Measurements from ENCODE around the gene SMYD5.

The SMYD5 gene

DNA sequence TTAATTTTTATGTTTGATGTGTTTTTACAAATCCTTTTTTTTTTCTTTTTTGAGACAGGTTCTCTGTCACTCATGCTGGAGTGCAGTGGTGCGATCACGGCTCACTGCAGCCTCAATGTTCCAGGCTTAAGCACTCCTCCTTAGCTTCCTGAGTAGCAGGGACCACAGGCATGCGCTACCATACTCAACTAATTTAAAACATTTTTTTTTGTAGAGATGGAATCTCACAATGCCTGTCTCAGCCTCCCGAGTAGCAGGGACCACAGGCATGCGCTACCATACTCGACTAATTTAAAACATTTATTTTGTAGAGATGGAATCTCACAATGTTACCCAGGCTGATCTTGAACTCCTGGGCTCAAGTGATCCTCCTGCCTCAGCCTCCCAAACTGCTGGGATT lies 8.4 kb upstream of the SMYD5 start:
- no peak for DNase-seq (ENCODE audit: low spot score)

DNA sequence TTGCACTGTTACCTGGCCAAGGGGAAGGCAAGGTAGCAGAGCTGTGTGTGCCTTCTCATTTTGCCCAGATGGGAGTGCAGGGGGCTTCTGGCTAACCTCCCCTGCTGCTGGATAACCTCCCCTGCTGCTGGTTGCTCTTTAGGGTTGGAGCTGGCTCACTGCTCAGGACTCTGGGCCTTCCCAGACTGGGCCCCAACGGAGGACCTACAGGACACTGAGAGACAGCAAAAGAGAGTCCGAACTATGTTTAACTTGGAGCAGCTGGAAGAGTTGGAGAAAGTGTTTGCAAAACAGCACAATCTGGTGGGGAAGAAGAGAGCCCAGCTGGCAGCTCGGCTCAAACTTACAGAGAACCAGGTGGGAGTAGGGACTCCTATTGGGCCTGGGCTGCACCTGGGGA lies 5.8 kb upstream of the SMYD5 start:
- no peak for DNase-seq (ENCODE audit: low spot score)

DNA sequence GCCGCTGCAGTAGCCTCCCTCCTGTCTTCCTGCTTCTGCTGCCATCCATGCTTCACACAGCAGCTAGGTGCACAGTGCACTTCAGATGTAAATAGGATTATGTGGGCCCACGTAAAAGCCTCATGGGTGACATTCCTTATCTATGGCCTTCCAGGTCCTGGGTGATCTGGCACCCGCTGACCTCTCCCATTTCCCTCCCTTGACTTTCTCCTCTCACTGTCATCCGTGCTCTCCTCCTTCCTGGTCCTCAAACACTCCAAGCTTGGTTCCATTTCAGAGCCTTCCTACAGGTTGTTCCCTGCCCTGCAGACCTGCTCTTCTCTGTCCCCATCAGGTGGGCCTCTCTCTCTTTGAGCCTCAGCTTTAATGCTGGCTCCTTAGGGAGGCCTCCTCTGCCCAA lies 4.0 kb upstream of the SMYD5 start:
- no peak for DNase-seq (ENCODE audit: low spot score)

DNA sequence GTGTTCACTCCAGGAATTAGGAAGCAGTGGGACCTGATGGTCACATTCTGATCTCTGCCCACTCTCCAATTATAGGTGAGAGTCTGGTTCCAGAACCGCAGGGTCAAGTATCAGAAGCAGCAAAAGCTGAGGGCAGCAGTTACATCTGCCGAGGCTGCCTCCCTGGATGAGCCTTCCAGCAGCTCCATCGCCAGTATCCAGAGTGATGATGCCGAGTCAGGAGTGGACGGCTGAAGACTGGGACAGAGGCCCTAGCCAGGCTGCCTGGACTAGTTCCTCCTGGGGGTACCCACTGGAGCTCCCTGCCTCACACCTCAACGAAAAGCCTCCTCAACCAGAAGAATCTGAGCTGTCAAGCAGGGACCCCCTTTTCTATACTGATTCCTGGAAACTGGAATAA lies 3.3 kb upstream of the SMYD5 start:
- no peak for DNase-seq (ENCODE audit: low spot score)

DNA sequence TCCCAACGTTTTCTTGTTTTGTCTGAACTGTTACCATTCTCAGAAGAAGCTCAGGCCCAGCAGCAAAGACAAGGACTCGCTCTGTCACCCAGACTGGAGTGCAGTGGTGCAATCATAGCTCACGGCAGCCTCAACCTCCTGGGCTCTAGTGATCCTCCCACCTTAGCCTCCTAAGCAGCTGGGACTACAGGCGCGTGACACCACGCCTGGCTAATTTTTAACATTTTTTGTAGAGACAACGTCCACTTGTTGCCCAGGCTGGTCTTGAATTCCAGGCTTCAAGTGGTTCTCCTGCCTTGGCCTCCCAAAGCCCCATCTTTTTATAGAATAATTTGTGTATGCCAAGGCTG lies 2.0 kb upstream of the SMYD5 start:
- no peak for DNase-seq (ENCODE audit: low spot score)

DNA sequence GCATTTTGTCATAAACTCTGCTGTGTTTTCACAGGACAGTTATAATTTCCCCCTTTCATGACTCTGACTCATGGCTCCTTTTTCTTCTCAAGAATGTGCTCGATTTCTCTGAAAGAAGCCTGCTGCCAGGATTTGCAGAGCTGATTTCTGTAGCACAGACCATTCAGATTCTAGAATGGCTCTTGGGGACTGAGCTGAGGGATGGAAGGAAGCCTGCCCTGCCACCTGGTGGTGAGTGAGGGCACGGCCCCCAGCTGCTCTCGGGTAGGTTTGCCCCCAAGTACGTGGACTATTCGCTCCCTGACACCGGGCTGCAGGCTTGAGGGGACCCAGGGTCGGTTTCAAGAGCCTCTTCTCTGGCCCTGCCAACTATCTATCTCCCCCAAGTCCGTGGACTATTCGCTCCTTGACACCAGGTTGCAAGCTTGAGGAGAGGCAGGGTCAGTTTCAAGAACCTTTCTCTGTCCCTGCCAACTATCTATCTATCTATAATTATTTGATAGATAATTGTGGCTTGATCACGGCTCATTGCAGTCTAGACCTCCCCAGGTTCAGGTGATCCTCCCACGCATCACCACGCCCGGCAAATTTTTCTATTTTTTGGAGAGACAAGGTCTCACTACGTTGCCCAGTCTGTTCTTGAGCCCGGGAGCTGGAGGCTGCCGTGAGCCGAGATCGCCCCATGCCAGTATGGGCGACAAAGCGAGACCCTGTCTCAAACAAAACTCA lies 1.4 kb upstream of the SMYD5 start:
- DNase-seq (ENCODE audit: low spot score): peak; percentile 64

DNA sequence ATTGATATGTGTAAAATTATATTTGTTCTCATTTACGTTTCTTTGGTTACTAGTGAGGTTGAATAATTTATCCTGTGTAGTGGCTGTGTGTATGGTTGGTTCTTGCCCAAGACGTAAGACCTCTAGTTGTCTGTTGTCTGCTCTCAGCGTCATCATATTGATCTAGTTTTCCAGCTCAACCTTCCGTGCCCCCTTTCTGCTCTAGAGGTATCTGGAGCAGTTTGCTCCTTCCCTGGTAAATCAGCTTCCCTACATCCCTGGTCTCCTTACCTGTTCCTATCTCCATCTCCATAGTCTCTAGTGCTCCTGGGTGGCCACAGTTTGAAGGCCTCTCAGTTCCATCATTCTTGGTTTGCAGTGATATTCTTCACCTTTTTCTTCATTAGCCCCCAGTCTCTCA lies 1.2 kb downstream of the SMYD5 start:
- no peak for DNase-seq (ENCODE audit: low spot score)

DNA sequence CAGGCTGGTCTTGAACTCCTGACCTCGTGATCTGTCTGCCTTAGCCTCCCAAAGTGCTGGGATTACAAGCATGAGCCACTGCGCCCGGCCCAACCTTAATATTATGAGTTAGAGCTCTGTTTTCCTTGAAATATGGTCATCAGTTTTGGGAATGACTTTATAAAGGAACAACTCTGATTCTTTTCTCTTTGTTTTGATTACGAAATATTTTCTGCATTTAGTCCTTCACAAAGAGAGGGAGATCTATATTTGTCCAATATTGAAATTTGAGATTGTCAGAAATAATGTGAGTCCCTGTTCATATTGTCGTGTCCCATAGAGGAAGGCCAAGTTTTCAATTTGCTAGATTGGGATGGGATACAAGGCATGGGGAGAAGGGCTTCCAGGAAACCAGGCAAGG lies 3.1 kb downstream of the SMYD5 start:
- DNase-seq (ENCODE audit: low spot score): no peak

DNA sequence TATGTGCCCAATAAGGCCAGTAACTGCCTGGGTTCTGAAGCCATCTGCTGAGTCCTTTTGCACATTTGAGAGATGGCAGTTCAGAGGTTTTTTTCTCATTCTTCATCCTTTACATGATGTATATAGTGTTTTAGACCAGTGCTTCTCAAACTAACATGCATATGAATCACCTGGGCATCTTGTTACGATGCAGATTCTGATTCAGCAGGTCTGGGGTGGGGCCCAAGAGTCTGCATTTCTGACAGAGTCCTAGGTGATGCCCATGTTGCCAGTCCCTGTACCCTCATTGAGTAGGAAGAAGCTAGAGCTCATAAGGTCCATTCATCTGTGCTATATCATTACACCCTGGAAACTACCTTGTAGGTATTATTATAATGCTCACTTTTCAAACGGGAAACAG lies 3.8 kb downstream of the SMYD5 start:
- no peak for DNase-seq (ENCODE audit: low spot score)

DNA sequence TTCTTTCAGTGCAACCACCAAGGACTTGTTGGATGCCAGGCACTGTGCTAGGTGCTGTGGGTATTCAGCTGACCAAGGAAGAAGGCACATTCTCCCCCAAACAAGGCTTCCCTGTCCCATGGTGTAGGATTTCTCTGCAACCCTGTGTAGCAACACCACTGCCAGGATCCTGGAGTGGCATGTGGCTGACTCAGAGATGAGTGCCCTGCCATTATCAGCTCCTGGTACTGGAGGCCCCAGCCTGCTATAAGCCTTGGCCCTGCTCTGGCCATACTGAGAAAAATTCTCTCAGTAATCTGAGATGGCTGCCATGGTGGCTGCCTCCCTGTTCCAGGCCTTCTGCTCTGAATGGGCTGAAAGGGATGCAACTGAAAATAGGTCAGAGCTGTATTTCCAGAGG lies 4.3 kb downstream of the SMYD5 start:
- DNase-seq (ENCODE audit: low spot score): no peak

DNA sequence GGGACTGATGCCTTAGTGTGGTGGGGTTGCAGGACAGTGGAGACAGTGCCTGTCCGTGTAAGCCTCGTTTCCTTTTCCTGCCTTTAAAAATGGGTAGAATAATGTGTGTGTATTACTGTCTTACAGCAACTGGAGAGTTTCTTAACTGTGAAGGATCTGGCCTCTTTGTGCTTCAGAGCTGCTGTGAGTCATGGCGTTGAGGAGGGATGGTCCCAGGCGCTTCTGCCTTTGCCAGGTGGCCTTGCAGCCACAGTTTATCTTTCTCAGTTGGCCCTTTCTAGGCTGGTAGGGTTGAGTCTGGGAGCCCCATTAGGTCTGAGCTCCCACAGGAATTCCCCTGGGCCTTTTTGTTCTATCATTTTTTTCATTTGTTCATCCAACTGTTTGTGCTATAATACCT lies 9.8 kb downstream of the SMYD5 start:
- DNase-seq (ENCODE audit: low spot score): no peak

DNA sequence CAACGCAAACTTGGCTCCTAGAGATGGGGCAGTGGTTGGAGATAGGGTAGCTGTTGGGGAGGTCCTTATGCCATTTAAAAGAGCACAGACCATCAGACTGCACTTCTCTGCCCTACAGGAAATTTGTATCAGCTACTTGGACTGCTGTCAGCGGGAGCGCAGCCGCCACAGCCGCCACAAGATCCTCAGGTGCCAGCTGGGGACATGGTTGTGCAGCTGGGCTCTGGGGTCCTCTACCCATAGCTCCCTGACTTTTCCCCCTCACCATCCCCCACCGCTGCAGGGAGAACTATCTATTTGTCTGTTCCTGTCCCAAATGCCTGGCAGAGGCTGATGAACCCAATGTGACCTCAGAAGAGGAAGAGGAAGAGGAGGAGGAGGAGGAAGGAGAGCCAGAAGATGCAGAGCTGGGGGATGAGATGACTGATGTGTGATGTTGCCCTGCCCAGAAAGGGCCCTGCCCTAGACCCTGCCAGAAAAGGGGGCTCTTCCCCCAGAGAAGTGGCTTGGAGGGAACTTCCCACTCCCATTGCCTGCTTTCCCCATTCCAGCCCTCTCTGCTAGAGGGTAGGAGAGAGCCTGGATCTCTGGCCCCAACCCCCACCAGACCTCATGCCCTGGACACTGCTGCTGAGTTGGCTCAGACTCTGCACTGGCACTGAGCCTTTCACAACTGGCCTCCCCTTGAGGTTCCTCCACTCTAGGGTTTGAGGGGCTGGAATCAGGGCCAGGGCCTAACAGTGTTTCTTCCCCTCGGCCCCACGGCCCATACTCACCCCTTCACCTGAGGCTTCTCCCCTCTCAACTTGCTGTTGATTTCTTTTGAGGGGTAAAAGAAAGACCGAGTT lies 11.7 kb downstream of the SMYD5 start:
- DNase-seq (ENCODE audit: low spot score): no peak

DNA sequence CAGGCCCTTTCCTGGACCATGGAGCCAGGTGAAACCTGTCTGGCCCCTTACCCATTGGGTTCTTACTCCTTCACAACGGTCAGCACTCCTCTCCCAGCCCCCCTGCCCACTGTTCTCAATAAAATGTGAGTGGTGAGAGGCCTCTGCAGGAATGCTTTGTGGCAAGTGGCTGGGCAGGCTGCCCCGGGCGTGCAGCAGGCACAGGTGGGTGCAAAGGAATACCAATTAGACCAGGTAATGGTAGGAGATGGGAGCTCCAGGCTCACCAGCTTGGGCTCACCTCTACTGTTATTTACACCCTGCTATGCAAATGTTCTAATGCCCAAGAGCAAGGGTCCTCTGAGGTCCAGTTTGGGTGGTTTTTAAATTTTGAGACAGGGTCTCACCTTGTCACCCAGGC lies 13.0 kb downstream of the SMYD5 start:
- no peak for DNase-seq (ENCODE audit: low spot score)

DNA sequence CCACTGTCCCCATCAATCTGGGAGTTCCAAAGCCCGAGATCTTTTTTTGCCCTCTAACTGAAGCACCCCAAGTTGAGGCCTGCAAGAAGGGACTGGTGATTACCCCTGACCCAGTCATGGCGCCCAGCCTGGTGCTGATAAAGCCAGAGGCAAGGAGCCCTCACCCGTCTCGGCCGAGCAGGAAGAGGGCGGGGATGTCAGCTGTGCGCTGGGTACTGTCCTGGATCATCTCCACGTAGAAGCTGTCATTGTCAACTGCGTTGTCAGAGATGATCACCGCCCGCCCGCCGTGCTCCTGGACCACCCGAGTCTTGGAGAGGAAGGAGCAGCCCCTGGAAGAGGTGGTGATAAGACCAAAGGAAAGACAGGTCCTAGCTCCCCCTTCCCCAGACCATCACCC lies 14.6 kb downstream of the SMYD5 start:
- no peak for DNase-seq (ENCODE audit: low spot score)

DNA sequence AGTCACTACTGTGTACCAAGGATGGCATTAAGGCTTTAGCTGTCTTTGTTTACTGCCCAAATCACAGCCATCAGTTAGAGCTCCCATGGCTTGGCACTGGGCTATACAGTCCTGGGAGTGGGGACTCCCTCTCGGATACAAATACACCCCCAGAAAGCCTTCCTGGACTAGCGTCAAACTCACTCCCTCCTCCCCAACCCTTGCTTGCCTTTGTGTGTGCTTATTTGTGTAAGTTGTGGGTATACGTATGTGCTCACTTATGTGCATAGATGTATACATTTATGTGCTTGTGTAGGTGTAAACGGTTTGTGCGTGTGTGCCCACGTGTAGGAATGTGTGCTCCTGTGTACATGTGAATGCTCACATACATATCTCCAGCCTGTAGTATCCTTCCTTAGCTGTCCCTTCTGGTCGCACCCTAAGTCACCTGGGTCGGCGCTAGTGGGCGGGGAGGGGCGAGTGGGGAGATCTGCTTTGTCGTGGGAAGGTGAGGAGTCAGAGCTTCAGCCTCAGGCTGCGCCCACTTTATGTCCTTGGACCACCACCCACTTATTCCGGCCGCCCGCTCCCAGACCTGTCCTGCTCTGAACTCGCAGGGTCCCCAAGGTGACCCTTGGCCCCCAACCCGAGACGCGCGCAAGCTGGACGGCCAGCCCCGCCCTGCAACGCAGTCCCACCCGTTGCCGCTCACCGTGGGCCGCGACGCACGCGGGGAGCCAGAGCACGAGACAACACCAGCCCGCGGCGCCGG lies 18.5 kb downstream of the SMYD5 start:
- peak; percentile 13 for DNase-seq (ENCODE audit: low spot score)

DNA sequence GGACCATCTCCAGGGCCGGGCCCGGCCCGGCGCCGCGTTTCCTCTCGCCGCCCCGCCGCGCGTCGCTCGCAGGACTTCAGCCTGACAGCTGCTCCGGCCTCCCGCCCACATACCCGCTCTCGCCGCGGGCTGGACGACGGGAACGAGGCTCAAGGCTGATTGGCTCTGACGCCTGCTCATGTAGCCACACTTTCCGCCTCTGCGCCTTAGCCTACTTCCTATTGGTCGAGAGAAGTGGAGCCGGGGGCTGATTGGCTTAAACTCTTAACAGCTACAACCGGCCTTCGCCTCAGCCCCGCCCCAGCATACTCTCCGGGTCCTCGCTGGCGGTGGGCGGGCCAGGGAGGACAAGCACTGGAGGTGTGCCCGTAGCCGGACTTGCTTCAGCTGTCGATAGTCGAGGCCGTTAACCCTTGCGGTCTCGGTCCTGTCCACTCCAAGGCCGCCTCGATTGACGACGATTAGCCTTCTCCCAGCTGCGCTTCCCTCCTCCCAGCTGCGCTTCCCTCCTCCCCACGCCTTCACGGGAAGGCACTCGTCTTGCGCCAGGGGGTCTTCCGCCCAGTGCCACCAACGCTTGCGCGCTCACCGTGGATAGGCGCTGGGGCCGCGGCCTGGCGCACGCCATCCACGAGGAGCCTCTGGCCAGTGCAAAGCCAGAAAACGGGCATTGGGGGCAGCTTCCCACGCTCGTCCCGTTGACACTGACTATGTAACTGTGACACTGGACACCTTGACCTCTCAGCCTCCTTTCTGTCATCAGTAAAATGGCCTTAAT lies 19.3 kb downstream of the SMYD5 start, which contains the start of gene PRADC1:
TSS of gene PRADC1 (minus strand) at position 86 of the 778 bp plus-strand sequence. CDS start at position 7, 79 bp downstream.
- peak; percentile 98 for DNase-seq (ENCODE audit: low spot score)

DNA sequence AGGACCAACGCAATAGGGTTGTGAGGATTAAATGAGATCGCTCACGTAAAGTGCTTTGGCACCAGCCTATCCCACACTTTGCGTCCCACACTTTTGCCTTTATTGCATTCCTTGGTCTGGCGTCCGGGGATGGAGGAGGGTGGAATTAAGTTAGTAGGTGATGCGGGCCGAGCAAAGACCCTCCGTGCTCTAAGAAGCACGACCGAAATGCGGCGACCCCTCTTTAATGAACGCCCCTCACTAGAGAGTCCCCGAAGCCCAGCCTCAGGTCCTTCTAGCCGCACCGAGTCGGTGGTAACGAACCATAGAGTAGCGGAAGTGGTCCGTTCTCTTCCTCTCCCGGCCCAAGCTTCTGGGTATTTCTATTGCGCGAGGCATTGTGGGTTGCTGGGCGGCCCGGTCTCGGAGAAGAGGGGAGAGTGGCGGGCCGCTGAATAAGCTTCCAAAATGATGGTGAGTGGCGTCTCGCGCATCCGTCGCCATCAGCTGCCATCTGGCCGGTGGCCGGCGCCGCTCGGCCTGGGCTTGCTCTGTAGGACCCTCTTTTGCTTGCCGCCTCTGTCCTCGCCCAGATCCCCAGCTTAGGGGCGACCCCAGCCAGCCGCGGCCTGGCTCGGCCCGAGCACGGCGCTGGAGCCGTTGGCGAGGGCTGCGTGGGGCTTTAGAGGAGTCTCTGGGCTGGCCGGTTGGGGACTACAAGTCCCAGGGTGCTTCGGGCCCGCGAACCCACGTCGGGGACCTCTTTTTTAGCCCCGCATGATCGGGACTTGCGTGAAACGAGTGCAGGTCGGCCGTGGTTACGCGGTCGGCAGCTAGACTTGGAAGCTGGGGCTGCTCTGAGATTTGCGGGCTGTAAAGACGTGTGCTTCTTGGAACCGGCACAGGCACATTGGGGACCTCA lies 20.1 kb downstream of the SMYD5 start, which contains the start of gene CCT7:
TSS of gene CCT7 (plus strand) at position 377 of the 901 bp plus-strand sequence. CDS start at position 448, 71 bp downstream.
- DNase-seq (ENCODE audit: low spot score): peak; percentile 86

DNA sequence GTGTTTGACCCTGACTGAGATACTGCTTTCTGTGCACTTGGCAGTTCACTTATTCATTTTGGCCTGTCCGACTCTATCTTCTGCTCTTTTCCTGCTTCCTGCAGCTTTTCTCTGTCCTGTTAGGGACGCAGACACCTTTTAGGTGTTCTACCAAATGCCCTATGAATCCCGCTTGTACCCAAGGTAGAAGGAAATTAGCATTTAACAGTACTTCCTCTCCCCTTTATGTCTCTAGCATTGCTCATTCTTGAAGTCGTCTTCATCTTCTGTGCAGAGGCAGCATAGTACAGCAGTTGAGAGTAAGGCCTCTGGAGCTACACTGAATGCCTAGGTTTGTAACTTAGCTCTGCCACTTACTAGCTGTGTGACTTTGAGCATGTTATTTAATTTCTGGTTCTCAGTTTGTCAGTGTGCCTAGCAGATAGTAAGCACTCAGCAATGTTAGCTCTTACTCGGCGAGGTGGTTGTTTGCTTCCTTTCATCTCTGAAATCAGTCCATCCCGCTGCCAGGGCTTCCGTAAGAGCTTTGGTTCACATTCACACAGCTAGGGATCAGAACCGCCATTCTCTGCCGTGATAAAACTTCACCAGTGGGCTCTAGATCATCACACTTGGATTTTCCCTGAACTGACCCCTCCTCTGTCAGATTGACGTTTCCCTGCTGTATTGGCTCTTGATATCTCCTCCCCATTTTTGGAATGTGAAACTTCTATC lies 21.4 kb downstream of the SMYD5 start:
- no peak for DNase-seq (ENCODE audit: low spot score)

DNA sequence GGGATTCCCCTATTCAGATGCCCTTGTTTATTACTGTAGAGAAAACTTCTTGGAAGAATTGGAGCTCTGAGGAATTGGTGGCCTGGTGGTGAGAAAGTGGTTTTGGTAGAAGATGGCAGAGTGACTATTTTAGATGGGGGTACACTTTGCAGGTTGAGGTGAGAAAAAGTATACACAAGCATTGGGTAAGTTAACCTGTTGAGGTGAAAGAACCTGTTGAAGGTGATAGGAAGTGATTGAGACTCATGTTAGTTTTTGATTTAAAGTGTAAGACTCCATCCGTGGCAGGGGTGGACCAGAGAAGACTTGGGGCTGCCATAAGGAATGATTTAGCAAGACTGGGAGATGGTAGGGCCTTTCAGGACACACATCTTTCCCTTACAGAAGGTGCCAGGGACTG lies 23.1 kb downstream of the SMYD5 start:
- DNase-seq (ENCODE audit: low spot score): no peak

DNA sequence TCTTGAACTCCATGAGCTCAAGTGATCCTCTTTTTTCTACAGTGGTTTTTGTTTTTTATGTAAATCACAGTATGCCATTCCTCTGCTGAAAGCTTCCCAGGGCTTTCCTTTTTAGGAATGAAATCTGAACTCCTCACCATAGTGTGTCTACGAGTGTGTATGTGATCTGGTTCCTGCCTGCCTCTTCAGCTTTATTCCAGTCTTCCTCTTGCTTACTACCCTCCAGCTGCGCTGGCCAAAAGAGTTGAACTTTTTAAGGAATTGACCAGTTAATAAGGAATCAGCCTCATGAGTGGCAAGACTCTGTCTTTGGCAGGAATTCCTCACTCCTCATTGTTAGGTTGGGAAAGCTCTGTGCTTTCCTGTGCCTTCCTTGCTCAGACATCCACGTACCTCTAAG lies 24.1 kb downstream of the SMYD5 start:
- no peak for DNase-seq (ENCODE audit: low spot score)
